GM21717 (cell line): ENCODE results near the gene USP54.
"Not testable (repeated sequence)": the region's sequence is repeated elsewhere in the genome, so short reads cannot be mapped to it uniquely, and the experiment has no call there.

Source experiments
- ATAC-seq: cut with Tn5 transposase; IDR thresholded peaks from one replicate; pipeline ENCODE4 v1.9.1; 2021; ENCODE audit warnings: mild to moderate bottlenecking, moderate library complexity; ENCODE audit not compliant: unreplicated experiment

The USP54 gene

GRCh38 chr10:73590881-73591799 lies at the start of gene USP54:
TSS of gene USP54 (minus strand) at chr10:73591342. CDS start at chr10:73575658, 15,684 bp downstream.
- ATAC-seq = no peak

GRCh38 chr10:73639286-73639685 lies 48.1 kb upstream of the USP54 start:
- ATAC-seq = no peak

GRCh38 chr10:73635781-73636180 lies 44.6 kb upstream of the USP54 start:
- ATAC-seq = no peak

- no peak for ATAC-seq
These were observed 43.3 kb upstream of the USP54 start for GRCh38 chr10:73634421-73634820.

GRCh38 chr10:73629165-73629564 lies 38.0 kb upstream of the USP54 start:
- ATAC-seq = no peak

GRCh38 chr10:73628405-73628804 lies 37.3 kb upstream of the USP54 start:
- ATAC-seq = no peak

- no peak for ATAC-seq
These were observed 36.2 kb upstream of the USP54 start for GRCh38 chr10:73627300-73627699.

- ATAC-seq = peak; percentile 93
These were observed 35.0 kb upstream of the USP54 start for GRCh38 chr10:73625884-73626752.

GRCh38 chr10:73625004-73625883 lies 34.1 kb upstream of the USP54 start:
- ATAC-seq = peak; percentile 37

- ATAC-seq = no peak
These were observed 31.9 kb upstream of the USP54 start for GRCh38 chr10:73623056-73623455.

- ATAC-seq = not testable (repeated sequence)
These were observed 29.8 kb upstream of the USP54 start for GRCh38 chr10:73620974-73621373.

GRCh38 chr10:73617143-73617542 lies 26.0 kb upstream of the USP54 start:
- not testable (repeated sequence) for ATAC-seq

- no peak for ATAC-seq
These were observed 23.6 kb upstream of the USP54 start for GRCh38 chr10:73614720-73615119.

- ATAC-seq = no peak
These were observed 18.0 kb upstream of the USP54 start for GRCh38 chr10:73609116-73609515.

GRCh38 chr10:73601486-73601921 lies 10.4 kb upstream of the USP54 start:
- ATAC-seq = no peak

GRCh38 chr10:73597346-73597745 lies 6.2 kb upstream of the USP54 start:
- no peak for ATAC-seq

GRCh38 chr10:73593812-73594211 lies 2.7 kb upstream of the USP54 start:
- ATAC-seq = no peak

GRCh38 chr10:73593110-73593509 lies 2.0 kb upstream of the USP54 start:
- ATAC-seq = no peak

- ATAC-seq = no peak
These were observed 975 bp upstream of the USP54 start for GRCh38 chr10:73591935-73592699.
